ENCODE data around the gene TCTN1. TPM values are rescaled to one million over a fixed set of nuclear protein-coding genes. Genes with fewer than 3 reads are reported as not detected.

Gene TCTN1
- total RNA-seq, 1 donor: 46.3 TPM

DNA sequence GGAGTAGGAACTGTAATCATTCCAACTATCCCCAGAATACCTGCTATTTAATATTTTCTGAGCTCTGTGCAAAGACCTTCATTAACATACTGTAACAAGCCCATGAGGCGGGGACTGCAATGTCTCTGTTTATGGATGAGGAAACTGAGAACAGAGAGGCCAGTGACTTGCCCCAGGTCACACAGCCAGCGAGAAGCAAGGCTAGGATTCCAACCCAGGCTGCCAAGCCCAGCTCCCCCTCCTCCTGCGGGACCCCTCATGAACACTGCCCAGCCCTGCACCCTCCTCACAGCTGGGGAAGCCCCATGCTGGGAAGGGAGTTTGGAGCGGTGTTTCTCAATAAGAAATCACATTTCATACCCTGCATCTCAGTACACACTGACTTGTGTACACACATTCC lies 64.1 kb downstream of the TCTN1 start:
- DNase-seq (ENCODE audit: low read depth): no peak
- no peak overlapping the region for H3K4me3 ChIP-seq (ENCODE audit: low read depth, low read length)
- TF ChIP-seq, protein P1, sequence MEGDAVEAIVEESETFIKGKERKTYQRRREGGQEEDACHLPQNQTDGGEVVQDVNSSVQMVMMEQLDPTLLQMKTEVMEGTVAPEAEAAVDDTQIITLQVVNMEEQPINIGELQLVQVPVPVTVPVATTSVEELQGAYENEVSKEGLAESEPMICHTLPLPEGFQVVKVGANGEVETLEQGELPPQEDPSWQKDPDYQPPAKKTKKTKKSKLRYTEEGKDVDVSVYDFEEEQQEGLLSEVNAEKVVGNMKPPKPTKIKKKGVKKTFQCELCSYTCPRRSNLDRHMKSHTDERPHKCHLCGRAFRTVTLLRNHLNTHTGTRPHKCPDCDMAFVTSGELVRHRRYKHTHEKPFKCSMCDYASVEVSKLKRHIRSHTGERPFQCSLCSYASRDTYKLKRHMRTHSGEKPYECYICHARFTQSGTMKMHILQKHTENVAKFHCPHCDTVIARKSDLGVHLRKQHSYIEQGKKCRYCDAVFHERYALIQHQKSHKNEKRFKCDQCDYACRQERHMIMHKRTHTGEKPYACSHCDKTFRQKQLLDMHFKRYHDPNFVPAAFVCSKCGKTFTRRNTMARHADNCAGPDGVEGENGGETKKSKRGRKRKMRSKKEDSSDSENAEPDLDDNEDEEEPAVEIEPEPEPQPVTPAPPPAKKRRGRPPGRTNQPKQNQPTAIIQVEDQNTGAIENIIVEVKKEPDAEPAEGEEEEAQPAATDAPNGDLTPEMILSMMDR (IDR thresholded peaks at IDR 0.05; ENCODE audit: insufficient read depth, low read length): no peak

DNA sequence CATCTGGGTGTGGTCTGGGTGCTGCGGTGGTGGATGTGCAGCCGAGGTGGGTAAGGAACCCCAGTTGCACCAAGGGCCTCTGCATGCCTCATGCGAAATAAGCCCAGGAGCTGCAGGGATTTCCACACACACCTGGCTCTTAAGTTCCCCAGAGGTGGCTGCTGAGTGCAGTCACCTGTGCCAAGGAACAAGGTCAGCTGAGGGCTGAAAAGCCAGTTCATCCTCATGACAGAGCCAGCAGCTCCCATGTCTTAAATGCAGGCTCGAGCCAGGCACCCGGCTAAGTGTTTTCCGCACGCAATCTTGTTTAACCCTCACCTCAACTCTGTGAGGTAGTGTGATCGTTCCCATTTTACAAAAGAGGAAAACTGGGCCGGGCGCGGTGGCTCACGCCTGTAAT lies 65.3 kb downstream of the TCTN1 start:
- TF ChIP-seq, protein P1 (IDR thresholded peaks at IDR 0.05; ENCODE audit: insufficient read depth, low read length): no peak
- no peak overlapping the region for H3K4me3 ChIP-seq (ENCODE audit: low read depth, low read length)
- no peak for DNase-seq (ENCODE audit: low read depth)

DNA sequence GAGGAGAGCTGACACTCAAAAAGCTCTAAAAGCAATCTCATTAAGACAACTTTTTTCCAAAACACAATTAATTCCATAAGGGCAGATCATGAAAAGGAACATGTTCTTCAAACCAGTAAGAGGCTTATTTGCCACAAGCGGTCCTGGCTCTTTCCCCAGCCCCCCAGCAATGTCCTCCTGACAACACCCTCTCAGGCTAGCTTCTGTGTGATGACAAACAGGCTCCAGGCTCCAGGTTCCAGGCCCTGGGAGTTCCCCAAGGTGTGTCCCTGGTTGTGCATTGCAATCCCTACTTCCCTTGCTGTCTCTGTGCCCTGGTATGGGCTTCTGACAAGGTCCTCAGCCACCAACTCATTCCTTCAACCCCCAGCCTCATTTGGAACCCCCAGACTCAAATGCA lies 66.1 kb downstream of the TCTN1 start:
- no peak for DNase-seq (ENCODE audit: low read depth)
- TF ChIP-seq, protein P1 (IDR thresholded peaks at IDR 0.05; ENCODE audit: insufficient read depth, low read length): no peak
- H3K4me3 ChIP-seq (ENCODE audit: low read depth, low read length): no peak overlapping the region

DNA sequence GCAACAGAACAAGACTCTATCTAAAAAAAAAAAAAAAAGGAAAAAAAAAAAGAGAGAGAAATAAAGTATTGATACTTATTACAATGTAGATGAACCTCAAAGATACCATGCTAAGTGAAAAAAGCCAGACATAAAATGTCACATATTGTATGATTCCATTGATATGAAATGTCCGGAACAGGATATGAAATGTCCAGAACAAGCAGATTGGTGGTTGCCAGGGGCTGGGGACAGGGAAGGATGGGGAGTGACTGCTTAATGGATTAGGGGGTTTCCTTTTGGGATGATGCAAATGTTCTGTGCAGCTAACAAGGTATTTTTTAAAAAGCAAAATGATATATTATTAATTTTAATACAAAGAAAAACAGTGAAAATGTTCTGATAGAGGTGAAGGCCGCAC lies 70.0 kb downstream of the TCTN1 start:
- TF ChIP-seq, protein P1 (IDR thresholded peaks at IDR 0.05; ENCODE audit: insufficient read depth, low read length): no peak
- no peak overlapping the region for H3K4me3 ChIP-seq (ENCODE audit: low read depth, low read length)
- DNase-seq (ENCODE audit: low read depth): no peak

DNA sequence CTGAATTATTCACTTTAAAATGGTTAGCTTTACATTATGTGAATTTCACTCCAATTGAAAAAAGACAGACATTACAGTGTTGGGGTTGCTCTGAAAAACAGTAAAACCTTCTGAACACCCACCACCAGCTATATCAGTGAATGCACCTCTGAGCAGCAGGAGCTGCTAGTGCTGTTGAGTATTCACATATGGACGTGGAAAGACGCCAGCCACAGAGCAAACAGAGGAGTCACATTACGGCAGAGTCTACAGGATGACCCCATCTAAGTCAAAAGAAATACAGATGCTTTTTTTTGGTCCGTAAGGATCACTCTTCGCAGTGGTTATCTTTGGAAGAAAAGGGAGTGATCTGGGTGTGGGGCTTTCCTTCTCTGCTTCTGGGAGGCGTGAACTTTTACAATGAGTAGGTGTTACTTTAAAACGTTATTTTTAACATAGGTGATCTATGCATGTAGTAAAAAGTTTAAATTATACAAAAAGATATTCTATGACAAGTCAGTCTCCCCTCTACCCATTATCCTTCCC lies 70.4 kb downstream of the TCTN1 start:
- no peak for DNase-seq (ENCODE audit: low read depth)
- no peak overlapping the region for H3K4me3 ChIP-seq (ENCODE audit: low read depth, low read length)
- TF ChIP-seq, protein P1 (IDR thresholded peaks at IDR 0.05; ENCODE audit: insufficient read depth, low read length): no peak

DNA sequence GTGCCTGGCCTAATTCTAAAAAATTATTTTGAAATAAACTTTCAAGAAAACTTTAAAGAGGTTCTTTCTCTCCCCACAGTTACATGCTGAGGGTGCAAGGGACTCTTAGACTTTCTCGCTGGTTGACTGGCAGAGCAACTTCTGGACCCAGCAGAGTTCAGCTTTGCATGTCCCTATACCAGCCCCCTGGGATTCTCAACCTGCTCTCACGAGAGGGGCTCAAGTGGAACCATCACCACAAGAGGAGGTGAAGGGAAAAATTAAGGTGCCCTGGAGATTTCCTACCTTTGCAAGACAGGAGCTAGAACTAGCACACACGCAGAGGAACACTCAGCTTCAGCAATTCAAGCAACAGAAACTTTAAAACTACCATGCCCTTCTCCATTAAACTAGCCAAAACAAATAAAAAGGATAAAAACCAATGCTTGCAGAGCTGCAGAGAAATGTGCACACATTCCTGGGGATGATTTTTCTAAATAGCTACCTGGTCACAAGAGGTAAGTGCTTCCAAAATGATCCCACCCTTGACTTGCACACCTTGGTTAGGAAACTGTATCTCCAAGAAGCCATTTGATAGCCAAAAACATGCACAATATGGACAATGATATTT lies 72.5 kb downstream of the TCTN1 start:
- DNase-seq (ENCODE audit: low read depth): no peak
- H3K4me3 ChIP-seq (ENCODE audit: low read depth, low read length): no peak overlapping the region
- TF ChIP-seq, protein P1 (IDR thresholded peaks at IDR 0.05; ENCODE audit: insufficient read depth, low read length): no peak

Measured in fibroblast of the aortic adventitia (primary cell).